Hair follicle dermal papilla cell (primary cell): ENCODE results near the gene C4BPA. TPM values are rescaled to one million over a fixed set of nuclear protein-coding genes. Genes with fewer than 3 reads are reported as not detected.

Source experiments
- small RNA-seq: library from RNA; depleted of rRNA; stranded (forward); fragments of <200 nt; gene quantifications from one replicate; pipeline ENCODE3, GENCODE V24; 2012
- total RNA-seq: library from RNA; depleted of rRNA; stranded (reverse); fragments of >200 nt; gene quantifications from 2 replicates; pipeline ENCODE4 v1.2.3, GENCODE V29; 2012

C4BPA gene
- total RNA-seq, result not detected in 2 replicates

DNA sequence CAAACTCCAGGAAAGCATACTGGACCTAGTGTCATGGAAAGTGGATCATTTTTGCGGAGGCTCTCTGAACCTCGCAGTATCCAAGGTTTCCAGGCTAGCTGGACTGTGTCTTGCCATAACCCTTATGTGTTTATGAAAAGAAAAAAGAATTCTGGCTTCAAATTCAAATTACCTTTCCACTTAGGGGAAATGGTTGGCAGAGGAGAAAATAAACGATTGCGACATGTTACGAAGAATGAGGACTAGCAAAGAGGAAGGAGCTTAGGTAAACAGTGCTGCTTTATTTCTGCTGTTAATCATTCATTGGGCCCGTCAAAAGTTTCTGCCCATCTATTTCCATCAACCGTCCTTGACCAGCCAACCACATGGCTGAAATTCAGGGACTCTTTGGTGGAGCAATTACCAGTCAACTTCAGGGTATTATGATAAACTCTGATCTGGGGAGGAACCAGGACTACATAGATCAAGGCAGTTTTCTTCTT lies at the start of gene C4BPA:
C4BPA (plus strand) TSS at position 342 of the 482 bp plus-strand sequence. CDS start 8,793 bp downstream, outside the sequence.

DNA sequence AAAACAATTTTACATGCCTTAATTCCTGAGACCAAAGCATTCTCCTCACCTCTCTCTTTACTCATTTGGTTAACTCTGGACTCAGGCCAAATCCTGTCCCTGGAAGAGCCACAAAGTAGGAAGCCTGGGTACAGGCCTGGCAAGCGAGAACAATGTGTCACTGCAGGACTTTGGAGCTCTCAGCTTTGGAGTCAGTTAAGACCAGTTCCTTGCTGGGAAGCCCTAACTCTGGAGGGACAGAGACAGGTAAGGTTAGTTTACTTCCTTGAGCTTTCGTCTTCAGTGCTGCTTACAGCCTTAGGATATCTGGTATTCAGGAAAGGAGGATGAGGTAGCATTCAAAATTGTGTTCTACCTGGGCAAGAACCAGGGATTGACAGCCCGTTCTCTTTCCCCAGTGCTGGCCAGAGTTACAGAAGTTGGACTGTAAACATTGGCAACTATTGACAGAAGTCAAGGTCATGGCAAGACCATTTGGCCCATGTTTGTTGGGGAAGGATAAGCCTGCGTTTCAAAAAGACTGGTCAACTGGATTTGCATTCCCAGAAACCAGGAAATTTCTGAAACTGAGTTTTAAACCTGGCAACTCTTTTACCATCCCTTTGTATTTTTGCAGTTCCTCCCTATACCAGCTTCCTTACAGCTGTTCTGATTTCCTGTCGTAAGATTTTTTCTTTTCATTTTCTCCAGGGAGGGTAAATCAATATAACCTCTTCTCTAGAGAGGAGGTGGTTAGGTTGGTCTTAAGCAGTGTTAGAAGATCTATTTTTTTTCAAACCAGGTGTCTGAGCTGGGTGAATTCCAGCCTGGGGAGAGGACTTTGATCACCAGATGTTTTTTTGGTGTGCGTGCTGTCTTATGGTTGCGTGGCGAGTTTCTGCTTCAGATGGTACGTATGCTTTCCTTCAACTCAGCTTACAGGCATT lies 15.1 kb upstream of the C4BPA start, which contains the start of gene C4BPB:
C4BPB (plus strand) TSS at position 160 of the 926 bp plus-strand sequence; CDS start at position 832, 672 bp downstream.

Small RNA genes within 50 kb of the gene (small RNA-seq; reads per million reads assigned to genes)
- not detected for gene AL445493.1

Other genes starting within 250 kb of the C4BPA start
- gene IL20, start 238.6 kb upstream of the C4BPA start, total RNA-seq, result not detected in 2 replicates
- gene IL24, start 206.8 kb upstream of the C4BPA start, total RNA-seq, result 0.16 TPM in 1 of 2 replicates, not detected in the other
- 0.32 and 0.73 TPM in 2 replicates for gene FCMR, start 182.3 kb upstream of the C4BPA start, total RNA-seq
- gene PIGR, start 157.8 kb upstream of the C4BPA start, total RNA-seq, result under 0.01 TPM in 1 of 2 replicates, not detected in the other
- gene FCAMR, start 133.8 kb upstream of the C4BPA start, total RNA-seq, result not detected in 2 replicates
- gene C1orf116, start 71.5 kb upstream of the C4BPA start, total RNA-seq, result 0.12 and 0.16 TPM in 2 replicates
- gene YOD1, start 53.0 kb upstream of the C4BPA start, total RNA-seq, result 11.2 and 12.8 TPM in 2 replicates
- gene PFKFB2, start 51.0 kb upstream of the C4BPA start, total RNA-seq, result 8.1 and 15.7 TPM in 2 replicates
- 0.24 and 0.32 TPM in 2 replicates for gene C4BPB, start 15.4 kb upstream of the C4BPA start, total RNA-seq
- 53.2 and 59.1 TPM in 2 replicates for gene CD55, start 217.4 kb downstream of the C4BPA start, total RNA-seq